WTC11 (cell line): ENCODE measurements around the gene METRNL.

Experiments
- ELF4 ChIP-seq: sonication (generic); formaldehyde crosslinking; IDR thresholded peaks from 2 replicates; pipeline ENCODE4 v1.8.1; 2022; ENCODE audit warnings: low read depth, mild to moderate bottlenecking, moderate library complexity, missing genetic modification reagents
- FOXJ3 ChIP-seq: sonication (generic); formaldehyde crosslinking; IDR thresholded peaks from 2 replicates; pipeline ENCODE4 v1.9.0; 2021; ENCODE audit warnings: missing genetic modification reagents, mild to moderate bottlenecking, borderline replicate concordance
- FOXK1 ChIP-seq: sonication (generic); formaldehyde crosslinking; IDR thresholded peaks from 2 replicates; pipeline ENCODE4 v1.8.0; 2022; ENCODE audit warnings: mild to moderate bottlenecking, moderate library complexity, missing genetic modification reagents
- MLX ChIP-seq: sonication (generic); formaldehyde crosslinking; IDR thresholded peaks from 2 replicates; pipeline ENCODE4 v1.8.1; 2023; ENCODE audit warnings: mild to moderate bottlenecking, missing genetic modification reagents, moderate library complexity
- PREB ChIP-seq: sonication (generic); formaldehyde crosslinking; IDR thresholded peaks from 2 replicates; pipeline ENCODE4 v1.8.1; 2022; ENCODE audit warnings: mild to moderate bottlenecking, missing genetic modification reagents, moderate library complexity, borderline replicate concordance
- PRRX2 ChIP-seq: fragments of 250-450 bp; sonication (Bioruptor Pico); IDR thresholded peaks from 2 replicates; pipeline ENCODE4 v1.8.0; 2021; ENCODE audit warnings: mild to moderate bottlenecking
- RORB ChIP-seq: fragments of 250-450 bp; sonication (Bioruptor Pico); IDR thresholded peaks from 2 replicates; pipeline ENCODE4 v1.9.0; 2021; ENCODE audit warnings: mild to moderate bottlenecking
- SOX15 ChIP-seq: fragments of 250-450 bp; sonication (Bioruptor Pico); IDR thresholded peaks from 2 replicates; pipeline ENCODE4 v1.9.0; 2021; ENCODE audit warnings: mild to moderate bottlenecking
- SP1 ChIP-seq: sonication (generic); formaldehyde crosslinking; conservative IDR thresholded peaks from 2 replicates; pipeline ENCODE4 v1.8.1; 2022; ENCODE audit warnings: missing genetic modification reagents
- USF1 ChIP-seq: sonication (generic); formaldehyde crosslinking; IDR thresholded peaks from 2 replicates; pipeline ENCODE4 v1.8.0; 2022; ENCODE audit warnings: mild to moderate bottlenecking, missing genetic modification reagents
- ZNF232 ChIP-seq: sonication (generic); formaldehyde crosslinking; IDR thresholded peaks from 2 replicates; pipeline ENCODE4 v1.8.0; 2022; ENCODE audit warnings: mild to moderate bottlenecking, missing genetic modification reagents
- TF ChIP-seq, protein P1 (sequence below): sonication (generic); formaldehyde crosslinking; IDR thresholded peaks from 2 replicates; pipeline ENCODE4 v1.8.0; 2022; ENCODE audit warnings: mild to moderate bottlenecking, missing genetic modification reagents
- TF ChIP-seq, protein P2 (sequence below): fragments of 200-600 bp; IDR thresholded peaks from 2 replicates; pipeline ENCODE4 v1.8.0; 2022; ENCODE audit warnings: antibody characterized with exemption
- TF ChIP-seq, protein P3 (sequence below): sonication (generic); formaldehyde crosslinking; IDR thresholded peaks from 2 replicates; pipeline ENCODE4 v1.8.1; 2022; ENCODE audit warnings: low read depth, mild to moderate bottlenecking, moderate library complexity, missing genetic modification reagents, borderline replicate concordance

GRCh38 chr17:83054518-83055125 lies 24.8 kb upstream of the METRNL start:
- TF ChIP-seq, protein P1, sequence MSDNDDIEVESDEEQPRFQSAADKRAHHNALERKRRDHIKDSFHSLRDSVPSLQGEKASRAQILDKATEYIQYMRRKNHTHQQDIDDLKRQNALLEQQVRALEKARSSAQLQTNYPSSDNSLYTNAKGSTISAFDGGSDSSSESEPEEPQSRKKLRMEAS (CRISPR knock-in tag), result no peak
- TF ChIP-seq PREB (no peak), FOXJ3 (CRISPR knock-in tag) (no peak), ELF4 (CRISPR knock-in tag) (no peak), RORB (CRISPR knock-in tag) (no peak), ZNF232 (CRISPR knock-in tag) (no peak), SP1 (no peak), SOX15 (CRISPR knock-in tag) (no peak), FOXK1 (CRISPR knock-in tag) (no peak), USF1 (no peak), MLX (CRISPR knock-in tag) (no peak), PRRX2 (no peak)
- TF ChIP-seq, protein P2, sequence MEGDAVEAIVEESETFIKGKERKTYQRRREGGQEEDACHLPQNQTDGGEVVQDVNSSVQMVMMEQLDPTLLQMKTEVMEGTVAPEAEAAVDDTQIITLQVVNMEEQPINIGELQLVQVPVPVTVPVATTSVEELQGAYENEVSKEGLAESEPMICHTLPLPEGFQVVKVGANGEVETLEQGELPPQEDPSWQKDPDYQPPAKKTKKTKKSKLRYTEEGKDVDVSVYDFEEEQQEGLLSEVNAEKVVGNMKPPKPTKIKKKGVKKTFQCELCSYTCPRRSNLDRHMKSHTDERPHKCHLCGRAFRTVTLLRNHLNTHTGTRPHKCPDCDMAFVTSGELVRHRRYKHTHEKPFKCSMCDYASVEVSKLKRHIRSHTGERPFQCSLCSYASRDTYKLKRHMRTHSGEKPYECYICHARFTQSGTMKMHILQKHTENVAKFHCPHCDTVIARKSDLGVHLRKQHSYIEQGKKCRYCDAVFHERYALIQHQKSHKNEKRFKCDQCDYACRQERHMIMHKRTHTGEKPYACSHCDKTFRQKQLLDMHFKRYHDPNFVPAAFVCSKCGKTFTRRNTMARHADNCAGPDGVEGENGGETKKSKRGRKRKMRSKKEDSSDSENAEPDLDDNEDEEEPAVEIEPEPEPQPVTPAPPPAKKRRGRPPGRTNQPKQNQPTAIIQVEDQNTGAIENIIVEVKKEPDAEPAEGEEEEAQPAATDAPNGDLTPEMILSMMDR, result no peak
- TF ChIP-seq, protein P3, sequence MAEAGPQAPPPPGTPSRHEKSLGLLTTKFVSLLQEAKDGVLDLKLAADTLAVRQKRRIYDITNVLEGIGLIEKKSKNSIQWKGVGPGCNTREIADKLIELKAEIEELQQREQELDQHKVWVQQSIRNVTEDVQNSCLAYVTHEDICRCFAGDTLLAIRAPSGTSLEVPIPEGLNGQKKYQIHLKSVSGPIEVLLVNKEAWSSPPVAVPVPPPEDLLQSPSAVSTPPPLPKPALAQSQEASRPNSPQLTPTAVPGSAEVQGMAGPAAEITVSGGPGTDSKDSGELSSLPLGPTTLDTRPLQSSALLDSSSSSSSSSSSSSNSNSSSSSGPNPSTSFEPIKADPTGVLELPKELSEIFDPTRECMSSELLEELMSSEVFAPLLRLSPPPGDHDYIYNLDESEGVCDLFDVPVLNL (CRISPR knock-in tag), result no peak
